Lung (tissue), 12 donors: ENCODE data around the gene CCDC159. TPM values are rescaled to one million over a fixed set of nuclear protein-coding genes. Genes with fewer than 3 reads are reported as not detected.
"Not testable (repeated sequence)": the region's sequence is repeated elsewhere in the genome, so short reads cannot be mapped to it uniquely, and the experiment has no call there.

Experiments
- ATAC-seq: fragments of 200-7000 bp; cut with Tn5 transposase; one replicate; pipeline ENCODE4 v1.9.1; 2020; ENCODE audit warnings: moderate number of reproducible peaks; ENCODE audit not compliant: insufficient read depth, low FRiP score
- DNase-seq, 3 donors: peaks; one replicate each; pipeline ENCODE4 v3.0.0-alpha.2; 2013 to 2017
- H3K27ac ChIP-seq, 2 donors: one replicate each; pipeline ENCODE4 v1.5.1; 2013; ENCODE audit warnings: mild to moderate bottlenecking in 2 of 2, moderate library complexity in 2 of 2, control low read depth in 1 of 2, inconsistent platforms in 1 of 2, low read depth in 1 of 2, low read length in 1 of 2
- H3K27me3 ChIP-seq, 3 donors: one replicate each; pipeline ENCODE4 v1.5.1; 2013; ENCODE audit warnings: low read length in 2 of 3; ENCODE audit not compliant: control insufficient read depth in 3 of 3, insufficient read depth in 3 of 3
- H3K36me3 ChIP-seq, 4 donors: one replicate each; pipeline ENCODE4 v1.5.1; 2013; ENCODE audit warnings: low read length in 4 of 4, mild to moderate bottlenecking in 1 of 4, moderate library complexity in 1 of 4; ENCODE audit not compliant: control insufficient read depth in 4 of 4, insufficient read depth in 4 of 4
- H3K4me1 ChIP-seq, 5 donors: one replicate each; pipeline ENCODE4 v1.5.1; 2013; ENCODE audit warnings: low read length in 5 of 5, mild to moderate bottlenecking in 2 of 5, moderate library complexity in 1 of 5; ENCODE audit not compliant: control insufficient read depth in 5 of 5, insufficient read depth in 5 of 5
- H3K4me3 ChIP-seq: one replicate; pipeline ENCODE4 v1.5.1; 2013; ENCODE audit warnings: mild to moderate bottlenecking, control low read depth, moderate library complexity
- H3K9ac ChIP-seq, 2 donors: one replicate each; pipeline ENCODE4 v1.5.1; 2013; ENCODE audit warnings: low read length in 2 of 2, control low read depth in 1 of 2; ENCODE audit not compliant: insufficient read depth in 1 of 2
- H3K9me3 ChIP-seq, 4 donors: one replicate each; pipeline ENCODE4 v1.5.1; 2013; ENCODE audit warnings: low read length in 3 of 4, mild to moderate bottlenecking in 1 of 4, moderate library complexity in 1 of 4; ENCODE audit not compliant: control insufficient read depth in 4 of 4, insufficient read depth in 3 of 4
- CTCF ChIP-seq: IDR thresholded peaks from 2 replicates; pipeline ENCODE4 v1.5.1; 2012; ENCODE audit warnings: mild to moderate bottlenecking; ENCODE audit errors: control extremely low read depth, extremely low read depth
- WGBS, 2 donors: extraction: QIAGEN DNeasy Blood & Tissue Kit; methylation state at CpG; one replicate each; pipeline ENCODE4 v1.1.7; 2013; 5-methylcytosine and 5-hydroxymethylcytosine counted together
- polyA plus RNA-seq, 2 donors: library from polyadenylated mRNA; stranded (reverse); fragments of 200-250 nt; gene quantifications; one replicate each; pipeline ENCODE4 v1.2.1, GENCODE V29; 2013
- total RNA-seq, 2 donors: library from RNA; depleted of rRNA in 1 of 2; stranded (reverse); fragments of >200 nt in 1 of 2; gene quantifications; one replicate each; pipeline ENCODE4 v1.2.1, GENCODE V29; 2014 to 2021
- donor health status: control.
- donor health status: control.
- donor health status: Bipolar disorder and iron deficiency.
- donor health status: healthy.
- donor health status: DM: yes; HTN: yes; CAD: no.

The CCDC159 gene
- total and polyA plus RNA-seq, 4 donors: 25.8 to 55.2 (median 33.7) TPM

GRCh38 chr19:11377756-11378155 is 31.4 kb downstream of the CCDC159 start:
- ATAC-seq (no peak), DNase-seq (no peak)
- Histone ChIP-seq H3K36me3 (peaks cover 0 to 5% (median 0%) of the 10 kb centered on the region in 4 donors), H3K4me1 (peaks cover 0 to 32% (median 15%) of the 10 kb centered on the region in 5 donors), H3K27ac (peak overlapping the region in 1 of 2 donors; percentile 26), H3K9me3 (peaks cover 0 to 2% (median 0%) of the 10 kb centered on the region in 4 donors), H3K9ac (no peak overlapping the region), H3K27me3 (peaks cover 0 to 5% (median 2%) of the 10 kb centered on the region in 3 donors), H3K4me3 (no peak overlapping the region)
- 96 to 98% methylated on average over 3 of the region's 3 CpGs for WGBS, 2 donors
- TF ChIP-seq CTCF: no peak

- ATAC-seq: no peak
- Histone ChIP-seq H3K36me3 (peaks cover 0 to 5% (median 0%) of the 10 kb centered on the region in 4 donors), H3K27ac (peak overlapping the region in 1 of 2 donors; percentile 26), H3K4me3 (no peak overlapping the region), H3K27me3 (peaks cover 0 to 6% (median 3%) of the 10 kb centered on the region in 3 donors), H3K9ac (no peak overlapping the region), H3K9me3 (peaks cover 0 to 2% (median 0%) of the 10 kb centered on the region in 4 donors), H3K4me1 (peaks cover 0 to 32% (median 16%) of the 10 kb centered on the region in 5 donors)
- WGBS, 2 donors: 46 to 51% methylated on average over 8 of the region's 8 CpGs
- TF ChIP-seq CTCF: peak; percentile 12
- DNase-seq: peak; percentile 43 to 59 (median 54)
These were observed 32.2 kb downstream of the CCDC159 start for GRCh38 chr19:11378319-11379189.

GRCh38 chr19:11379269-11379845 is 33.0 kb downstream of the CCDC159 start:
- DNase-seq, H3K27ac ChIP-seq, H3K9ac ChIP-seq, H3K9me3 ChIP-seq, H3K36me3 ChIP-seq, H3K4me3 ChIP-seq, ATAC-seq, H3K27me3 ChIP-seq: not testable (repeated sequence)
- H3K4me1 ChIP-seq: peaks cover 0 to 28% (median 10%) of the 10 kb centered on the region in 5 donors
- 90 to 94% methylated on average over 14 of the region's 14 CpGs for WGBS, 2 donors

GRCh38 chr19:11379857-11380350 is 33.6 kb downstream of the CCDC159 start:
- H3K27ac ChIP-seq: no peak overlapping the region
- H3K27me3 ChIP-seq: peaks cover 0 to 7% (median 6%) of the 10 kb centered on the region in 3 donors
- H3K4me1 ChIP-seq: peaks cover 0 to 31% (median 14%) of the 10 kb centered on the region in 5 donors
- ATAC-seq (no peak), DNase-seq (no peak)
- H3K9ac ChIP-seq: no peak overlapping the region
- peaks cover 0 to 5% (median 0%) of the 10 kb centered on the region in 4 donors for H3K36me3 ChIP-seq
- H3K9me3 ChIP-seq: peaks cover 0 to 2% (median 0%) of the 10 kb centered on the region in 4 donors
- H3K4me3 ChIP-seq: no peak overlapping the region
- TF ChIP-seq CTCF: no peak
- 95 to 98% methylated on average over 7 of the region's 7 CpGs for WGBS, 2 donors
